RWPE1 (cell line): Measurements from ENCODE around the gene GFOD1.
A peak's percentile ranks its signal among the peaks of the same experiment; 100 is the strongest.

ENCODE experiments used
- CTCF ChIA-PET: fragments of 350-600 bp; sonication (Branson Sonifier 250); formaldehyde crosslinking; extraction: SDS; loops from one replicate; lab custom pipeline; 2021; lab: Yijun Ruan, JAX
- POLR2A ChIA-PET: fragments of 400-600 bp; formaldehyde crosslinking; extraction: SDS; loops from one replicate; lab custom pipeline; 2020; ENCODE audit warnings: antibody characterized with exemption; ENCODE audit not compliant: low non-redundant PET; lab: Yijun Ruan, JAX
- DNase-seq: peaks from one replicate; pipeline ENCODE4 v3.0.0; 2012; ENCODE audit warnings: low spot score
- H3K27ac ChIP-seq: fragments of 450-650 bp; 2 replicates; pipeline ENCODE4 v1.5.1; 2017
- TF ChIP-seq, protein P1 (sequence below): fragments of 450-650 bp; conservative IDR thresholded peaks from 2 replicates; pipeline ENCODE4 v1.5.1; 2017; ENCODE audit warnings: low read depth, mild to moderate bottlenecking

Gene GFOD1

DNA sequence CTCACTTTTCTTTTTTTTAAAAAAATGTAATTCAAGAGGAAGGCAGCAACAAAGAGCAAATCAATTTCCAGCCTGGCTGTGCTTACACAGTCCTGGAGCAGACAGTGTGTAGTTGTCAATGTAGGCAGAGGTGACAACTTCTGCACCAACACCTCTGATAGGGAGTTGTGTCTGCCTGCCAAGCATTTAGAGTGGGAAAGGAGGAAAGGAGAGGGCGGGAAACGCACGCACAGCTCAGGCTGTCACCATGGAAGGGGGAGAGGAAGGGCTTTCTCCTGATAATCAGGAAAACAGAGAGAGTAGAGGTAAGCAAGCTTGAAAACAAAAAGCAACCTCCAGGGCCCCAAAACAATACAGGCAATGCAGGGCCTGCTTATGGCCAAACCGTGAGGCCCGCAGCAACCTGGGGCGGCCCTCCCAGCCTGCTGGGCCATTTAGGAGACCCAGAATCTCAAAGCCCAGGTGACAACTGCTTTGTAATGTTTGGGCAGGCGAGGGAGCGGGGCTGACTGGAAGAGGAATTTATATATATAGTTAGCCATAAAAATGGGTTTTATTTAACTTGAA, 41.5 kb upstream of the GFOD1 start:
- H3K27ac ChIP-seq = no peak overlapping the region
- POLR2A ChIA-PET = no interaction called here
- CTCF ChIA-PET = no interaction called here
- DNase-seq = no peak
- TF ChIP-seq, protein P1, sequence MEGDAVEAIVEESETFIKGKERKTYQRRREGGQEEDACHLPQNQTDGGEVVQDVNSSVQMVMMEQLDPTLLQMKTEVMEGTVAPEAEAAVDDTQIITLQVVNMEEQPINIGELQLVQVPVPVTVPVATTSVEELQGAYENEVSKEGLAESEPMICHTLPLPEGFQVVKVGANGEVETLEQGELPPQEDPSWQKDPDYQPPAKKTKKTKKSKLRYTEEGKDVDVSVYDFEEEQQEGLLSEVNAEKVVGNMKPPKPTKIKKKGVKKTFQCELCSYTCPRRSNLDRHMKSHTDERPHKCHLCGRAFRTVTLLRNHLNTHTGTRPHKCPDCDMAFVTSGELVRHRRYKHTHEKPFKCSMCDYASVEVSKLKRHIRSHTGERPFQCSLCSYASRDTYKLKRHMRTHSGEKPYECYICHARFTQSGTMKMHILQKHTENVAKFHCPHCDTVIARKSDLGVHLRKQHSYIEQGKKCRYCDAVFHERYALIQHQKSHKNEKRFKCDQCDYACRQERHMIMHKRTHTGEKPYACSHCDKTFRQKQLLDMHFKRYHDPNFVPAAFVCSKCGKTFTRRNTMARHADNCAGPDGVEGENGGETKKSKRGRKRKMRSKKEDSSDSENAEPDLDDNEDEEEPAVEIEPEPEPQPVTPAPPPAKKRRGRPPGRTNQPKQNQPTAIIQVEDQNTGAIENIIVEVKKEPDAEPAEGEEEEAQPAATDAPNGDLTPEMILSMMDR = no peak

DNA sequence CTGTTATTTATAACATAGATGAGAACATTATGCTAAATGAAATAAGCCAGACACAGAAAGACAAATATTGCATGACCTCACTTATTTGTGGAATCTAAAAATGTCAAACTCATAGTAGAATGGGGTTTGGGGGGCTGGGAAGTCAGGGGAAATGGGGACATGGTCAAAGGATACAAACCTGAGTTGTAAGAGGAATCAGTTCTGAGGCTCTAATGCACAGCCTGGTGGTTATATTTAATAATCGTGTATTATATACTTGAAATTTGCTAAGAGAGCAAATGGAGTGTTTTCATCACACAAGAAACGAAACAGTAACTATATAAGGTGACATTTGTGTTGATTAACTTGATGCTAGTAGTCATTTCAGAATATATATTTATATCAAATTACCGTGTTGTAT, 40.8 kb upstream of the GFOD1 start:
- TF ChIP-seq, protein P1 = no peak
- ChIA-PET CTCF (no interaction called here), POLR2A (no interaction called here)
- no peak for DNase-seq
- no peak overlapping the region for H3K27ac ChIP-seq

DNA sequence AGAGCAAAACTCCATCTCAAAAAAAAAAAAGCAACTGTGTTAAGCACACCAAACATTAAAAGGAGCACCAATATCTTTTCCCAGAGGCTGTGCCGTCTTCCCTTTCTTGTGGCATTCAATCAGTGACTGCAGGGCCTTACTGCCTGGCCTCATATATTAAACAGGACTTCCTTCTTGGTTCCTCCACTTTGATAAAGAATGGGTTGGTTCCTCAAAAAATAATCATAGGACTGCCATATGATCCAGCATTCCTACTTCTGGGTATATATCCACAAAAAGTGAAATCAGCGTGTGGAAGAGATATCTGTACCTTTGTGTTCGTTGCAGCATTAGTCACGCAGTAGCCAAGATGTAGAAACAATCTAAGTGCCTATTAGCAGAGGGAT, 40.3 kb upstream of the GFOD1 start:
- no peak for DNase-seq
- CTCF ChIA-PET = interaction anchor here (1.6 kb wide), 1 partner anchor 11 kb away, joined by 4 read pairs; no protein-coding TSS in a partner anchor
- TF ChIP-seq, protein P1 = no peak
- POLR2A ChIA-PET = interaction anchor here (0.7 kb wide), 1 partner anchor 40 kb away, joined by 5 read pairs; no protein-coding TSS in a partner anchor
- H3K27ac ChIP-seq = peak overlapping the region; percentile 76

DNA sequence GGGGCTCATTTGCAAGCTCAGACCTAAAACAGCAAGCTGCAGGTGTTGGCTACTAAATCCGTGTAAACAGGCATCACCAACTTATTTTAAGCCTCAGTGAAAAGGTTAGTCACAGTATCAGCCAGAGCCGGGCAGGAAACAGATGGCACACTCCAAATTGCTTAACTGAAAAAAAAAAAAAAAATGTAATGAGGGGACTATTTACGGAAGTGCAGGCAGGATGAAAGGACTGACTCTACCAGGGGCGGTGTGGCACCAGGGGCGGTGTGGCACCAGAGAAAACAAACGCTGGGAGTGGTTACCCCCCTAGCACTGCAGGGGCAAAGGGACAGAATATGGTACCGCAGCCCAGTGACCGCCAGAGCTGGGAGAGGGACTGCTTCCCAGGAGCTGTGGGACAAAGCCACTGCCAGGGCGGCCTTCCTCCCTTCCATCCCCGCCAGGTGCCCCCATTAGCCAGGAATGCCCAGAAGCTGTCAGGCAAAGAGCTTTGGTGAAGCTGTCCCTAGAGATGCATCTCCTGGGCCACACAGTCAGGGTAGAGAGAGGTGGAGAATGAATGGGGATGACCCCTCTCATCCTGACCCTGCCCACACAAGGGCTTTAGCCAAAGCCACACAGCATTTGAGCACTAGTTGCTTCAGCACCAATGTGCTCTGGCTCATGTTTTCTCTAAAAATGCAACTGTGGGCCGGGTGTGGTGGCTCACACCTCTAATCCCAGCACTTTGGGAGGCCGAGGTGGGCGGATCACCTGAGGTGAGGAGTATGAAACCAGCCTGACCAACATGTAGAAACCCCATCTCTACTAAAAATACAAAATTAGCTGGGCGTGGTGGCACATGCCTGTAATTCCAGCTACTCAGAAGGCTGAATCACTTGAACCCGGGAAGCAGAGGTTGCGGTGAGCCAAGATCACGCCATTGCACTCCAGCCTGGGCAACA, 39.6 kb upstream of the GFOD1 start:
- ChIA-PET POLR2A (interaction anchor here (0.7 kb wide), 1 partner anchor 39 kb away, joined by 5 read pairs; no protein-coding TSS in a partner anchor), CTCF (interaction anchor here (1.6 kb wide), 1 partner anchor 11 kb away, joined by 4 read pairs; no protein-coding TSS in a partner anchor)
- peak overlapping the region; percentile 76 for H3K27ac ChIP-seq
- TF ChIP-seq, protein P1 = no peak
- peak; percentile 18 for DNase-seq

DNA sequence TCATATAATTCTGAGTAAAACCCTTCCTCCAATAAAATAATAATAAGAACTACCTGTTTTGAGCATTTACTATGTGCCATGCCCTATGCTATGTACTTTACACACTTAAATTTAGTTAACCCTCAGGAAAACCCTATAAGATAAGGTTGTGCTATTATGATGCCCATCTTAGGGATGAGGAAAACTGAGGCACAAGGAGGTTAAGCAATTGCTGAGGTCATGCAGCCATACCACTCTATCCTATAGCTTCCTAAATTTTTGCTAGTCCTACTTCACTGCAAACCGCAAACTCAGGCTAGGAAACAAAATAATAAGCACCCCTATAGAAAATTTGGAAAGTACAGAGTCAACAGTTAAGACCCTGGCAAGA, 38.9 kb upstream of the GFOD1 start:
- CTCF ChIA-PET = interaction anchor here (1.6 kb wide), 1 partner anchor 12 kb away, joined by 4 read pairs; no protein-coding TSS in a partner anchor
- no peak overlapping the region for H3K27ac ChIP-seq
- no peak for DNase-seq
- POLR2A ChIA-PET = no interaction called here
- TF ChIP-seq, protein P1 = no peak

DNA sequence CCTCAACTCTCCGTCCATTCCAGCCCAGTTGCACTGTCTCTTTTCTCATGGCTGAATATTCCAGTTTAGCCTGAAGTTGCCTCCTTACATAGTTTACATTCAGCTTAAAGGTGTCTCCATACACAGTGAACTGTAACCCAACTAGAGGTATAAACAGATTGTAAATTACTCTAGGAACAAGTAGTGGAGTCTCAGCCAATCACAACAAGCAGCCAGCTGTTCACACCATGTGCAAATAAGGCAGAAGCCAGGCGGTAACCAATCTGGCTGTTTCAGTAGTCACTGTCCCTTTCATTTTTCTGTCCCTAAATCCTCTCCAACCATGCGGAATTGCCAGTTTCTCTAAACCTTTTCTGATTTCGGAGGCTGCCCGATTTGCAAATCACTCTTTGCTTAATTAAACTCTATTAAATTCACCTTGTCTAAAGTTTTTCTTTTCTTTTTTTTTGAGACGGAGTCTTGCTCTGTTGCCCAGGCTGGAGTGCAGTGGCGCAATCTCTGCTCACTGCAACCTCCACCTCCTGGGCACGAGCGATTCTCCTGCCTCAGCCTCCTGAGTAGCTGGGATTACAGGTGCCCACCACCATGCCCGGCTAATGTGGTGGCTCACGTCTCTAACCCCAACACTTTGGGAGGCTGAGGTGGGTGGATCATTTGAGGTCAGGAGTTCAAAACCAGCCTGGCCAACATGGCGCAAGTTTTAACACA, 37.6 kb upstream of the GFOD1 start:
- TF ChIP-seq, protein P1 = no peak
- DNase-seq = no peak
- CTCF ChIA-PET = interaction anchor here (0.7 to 0.9 kb wide), 2 partner anchors 43 to 208 kb away, joined by 3 read pairs; no protein-coding TSS in a partner anchor
- POLR2A ChIA-PET = no interaction called here
- H3K27ac ChIP-seq = no peak overlapping the region
